ENCODE measurements around the gene CNDP1. TPM values are rescaled to one million over a fixed set of nuclear protein-coding genes. Genes with fewer than 3 reads are reported as not detected.

The CNDP1 gene
- total RNA-seq, 1 donor from 2014 or later = 0.40 TPM

GRCh38 chr18:74534981-74535649, 815 bp downstream of the CNDP1 start:
- Mint-ChIP-seq H3K4me3 (no peak overlapping the region), H3K27me3 (ENCODE audit: low read depth) (no peaks in the 10 kb centered on the region), H3K27ac (no peak overlapping the region), H3K4me1 (peaks cover 15% of the 10 kb centered on the region), H3K36me3 (peaks cover 7% of the 10 kb centered on the region), H3K9me3 (peaks cover 17% of the 10 kb centered on the region)
- no peak for DNase-seq (ENCODE audit: low spot score in 2 of 2, unreplicated experiment in 2 of 2)
- TF ChIP-seq CTCF (IDR thresholded peaks at IDR 0.05; ENCODE audit: unreplicated experiment) = no peak

GRCh38 chr18:74539289-74539688, 5.0 kb downstream of the CNDP1 start:
- no peak for DNase-seq (ENCODE audit: low spot score in 2 of 2, unreplicated experiment in 2 of 2)
- Mint-ChIP-seq H3K27ac (no peak overlapping the region), H3K4me3 (no peak overlapping the region), H3K27me3 (ENCODE audit: low read depth) (peaks cover 2% of the 10 kb centered on the region), H3K9me3 (peaks cover 17% of the 10 kb centered on the region), H3K4me1 (peaks cover 32% of the 10 kb centered on the region), H3K36me3 (peaks cover 7% of the 10 kb centered on the region)
- TF ChIP-seq CTCF (IDR thresholded peaks at IDR 0.05; ENCODE audit: unreplicated experiment) = no peak

GRCh38 chr18:74540652-74541421, 6.5 kb downstream of the CNDP1 start:
- H3K9me3 Mint-ChIP-seq = peaks cover 16% of the 10 kb centered on the region
- peaks cover 26% of the 10 kb centered on the region for H3K4me1 Mint-ChIP-seq
- DNase-seq (ENCODE audit: low spot score in 2 of 2, unreplicated experiment in 2 of 2) = no peak
- no peak for TF ChIP-seq CTCF (IDR thresholded peaks at IDR 0.05; ENCODE audit: unreplicated experiment)
- H3K4me3 Mint-ChIP-seq = no peak overlapping the region
- peaks cover 2% of the 10 kb centered on the region for H3K27me3 Mint-ChIP-seq (ENCODE audit: low read depth)
- peaks cover 7% of the 10 kb centered on the region for H3K36me3 Mint-ChIP-seq
- peak overlapping the region; percentile 70 for H3K27ac Mint-ChIP-seq

- Mint-ChIP-seq H3K36me3 (peaks cover 4% of the 10 kb centered on the region), H3K27me3 (ENCODE audit: low read depth) (peaks cover 2% of the 10 kb centered on the region), H3K27ac (peak overlapping the region; percentile 86), H3K9me3 (peaks cover 5% of the 10 kb centered on the region), H3K4me3 (no peak overlapping the region), H3K4me1 (peaks cover 30% of the 10 kb centered on the region)
- TF ChIP-seq CTCF (IDR thresholded peaks at IDR 0.05; ENCODE audit: unreplicated experiment) = no peak
- no peak for DNase-seq (ENCODE audit: low spot score in 2 of 2, unreplicated experiment in 2 of 2)
Measured at GRCh38 chr18:74541703-74542555, 7.6 kb downstream of the CNDP1 start.

- Mint-ChIP-seq H3K36me3 (no peaks in the 10 kb centered on the region), H3K9me3 (peaks cover 18% of the 10 kb centered on the region), H3K27ac (no peak overlapping the region), H3K27me3 (ENCODE audit: low read depth) (peaks cover 2% of the 10 kb centered on the region), H3K4me3 (no peak overlapping the region), H3K4me1 (peaks cover 32% of the 10 kb centered on the region)
- TF ChIP-seq CTCF (IDR thresholded peaks at IDR 0.05; ENCODE audit: unreplicated experiment) = no peak
- DNase-seq (ENCODE audit: low spot score in 2 of 2, unreplicated experiment in 2 of 2) = no peak
Measured at GRCh38 chr18:74544898-74545297, 10.6 kb downstream of the CNDP1 start.
